Measurements from ENCODE around the gene FSIP1.

Gene FSIP1

GRCh38 chr15:39682366-39682765 lies 100.3 kb downstream of the FSIP1 start:
- DNase-seq, result peak; percentile 61

- peak; percentile 92 for DNase-seq
Observed at GRCh38 chr15:39680868-39681267, 101.8 kb downstream of the FSIP1 start.

GRCh38 chr15:39672666-39673065 lies 110.0 kb downstream of the FSIP1 start:
- DNase-seq, result peak; percentile 61

GRCh38 chr15:39672184-39672583 lies 110.5 kb downstream of the FSIP1 start:
- DNase-seq, result no peak

- DNase-seq, result no peak
Observed at GRCh38 chr15:39670687-39671086, 112.0 kb downstream of the FSIP1 start.

GRCh38 chr15:39669661-39670060 lies 113.0 kb downstream of the FSIP1 start:
- DNase-seq, result no peak

GRCh38 chr15:39669241-39669640 lies 113.4 kb downstream of the FSIP1 start:
- no peak for DNase-seq

- DNase-seq, result no peak
Observed at GRCh38 chr15:39668457-39668856, 114.2 kb downstream of the FSIP1 start.

GRCh38 chr15:39667382-39668127 lies 115.1 kb downstream of the FSIP1 start:
- DNase-seq, result no peak

- peak; percentile 80 for DNase-seq
Observed at GRCh38 chr15:39666677-39667076, 116.0 kb downstream of the FSIP1 start.

- no peak for DNase-seq
Observed at GRCh38 chr15:39665629-39666250, 116.9 kb downstream of the FSIP1 start.

- DNase-seq, result no peak
Observed at GRCh38 chr15:39663704-39664250, 118.9 kb downstream of the FSIP1 start.

- no peak for DNase-seq
Observed at GRCh38 chr15:39661776-39662175, 120.9 kb downstream of the FSIP1 start.

- no peak for DNase-seq
Observed at GRCh38 chr15:39658740-39659139, 123.9 kb downstream of the FSIP1 start.

- DNase-seq, result peak; percentile 86
Observed at GRCh38 chr15:39657668-39658067, 125.0 kb downstream of the FSIP1 start.

- no peak for DNase-seq
Observed at GRCh38 chr15:39657181-39657580, 125.5 kb downstream of the FSIP1 start.

- DNase-seq, result no peak
Observed at GRCh38 chr15:39654304-39654703, 128.3 kb downstream of the FSIP1 start.

- no peak for DNase-seq
Observed at GRCh38 chr15:39651881-39652280, 130.8 kb downstream of the FSIP1 start.

GRCh38 chr15:39651295-39651694 lies 131.3 kb downstream of the FSIP1 start:
- no peak for DNase-seq

GRCh38 chr15:39649757-39650156 lies 132.9 kb downstream of the FSIP1 start:
- no peak for DNase-seq

- no peak for DNase-seq
Observed at GRCh38 chr15:39646425-39646824, 136.2 kb downstream of the FSIP1 start.

GRCh38 chr15:39645976-39646257 lies 136.7 kb downstream of the FSIP1 start:
- no peak for DNase-seq

GRCh38 chr15:39645138-39645975 lies 137.3 kb downstream of the FSIP1 start:
- DNase-seq, result no peak
